Stimulated activated CD8-positive, alpha-beta memory T cell treated with anti-CD3 and anti-CD28 coated beads, Interleukin-15, amount 100 ng/mL, for 24 hours (primary cell): ENCODE data around the gene ZNF576.
A peak's percentile ranks its signal among the peaks of the same experiment; 100 is the strongest.
"Not testable (repeated sequence)": the region's sequence is repeated elsewhere in the genome, so short reads cannot be mapped to it uniquely, and the experiment has no call there.

Experiments used
- DNase-seq: peaks from one replicate; pipeline ENCODE4 v3.0.0-alpha.2; 2020; ENCODE audit warnings: low read depth

ZNF576 gene

GRCh38 chr19:43595999-43596841 is at the start of gene ZNF576, which contains the start of gene IRGQ:
Gene ZNF576, plus strand, starts transcription at chr19:43596595. Its CDS starts 514 bp downstream, at chr19:43597109.
Gene IRGQ, minus strand, starts transcription at chr19:43596134. Its CDS starts 796 bp downstream, at chr19:43595338.
- peak; percentile 100 for DNase-seq

- DNase-seq = not testable (repeated sequence)
Observed at GRCh38 chr19:43547926-43548325, 48.5 kb upstream of the ZNF576 start.

GRCh38 chr19:43548706-43549105 is 47.7 kb upstream of the ZNF576 start:
- DNase-seq = no peak

- DNase-seq = no peak
Observed at GRCh38 chr19:43551399-43552197, 44.8 kb upstream of the ZNF576 start.

GRCh38 chr19:43552198-43552450 is 44.3 kb upstream of the ZNF576 start:
- DNase-seq = no peak

- no peak for DNase-seq
Observed at GRCh38 chr19:43552616-43553015, 43.8 kb upstream of the ZNF576 start.

GRCh38 chr19:43553656-43554055 is 42.7 kb upstream of the ZNF576 start:
- no peak for DNase-seq

GRCh38 chr19:43554317-43554895 is 42.0 kb upstream of the ZNF576 start:
- DNase-seq = no peak

- DNase-seq = peak; percentile 46
Observed at GRCh38 chr19:43555185-43555770, 41.1 kb upstream of the ZNF576 start.

- no peak for DNase-seq
Observed at GRCh38 chr19:43560687-43561086, 35.7 kb upstream of the ZNF576 start.

- no peak for DNase-seq
Observed at GRCh38 chr19:43561139-43561970, 35.0 kb upstream of the ZNF576 start.

- DNase-seq = no peak
Observed at GRCh38 chr19:43562226-43562697, 34.1 kb upstream of the ZNF576 start.

GRCh38 chr19:43562698-43563241 is 33.6 kb upstream of the ZNF576 start:
- peak; percentile 21 for DNase-seq

GRCh38 chr19:43563816-43564457 is 32.5 kb upstream of the ZNF576 start:
- DNase-seq = no peak

- DNase-seq = no peak
Observed at GRCh38 chr19:43564800-43565199, 31.6 kb upstream of the ZNF576 start.

- DNase-seq = no peak
Observed at GRCh38 chr19:43569657-43570056, 26.7 kb upstream of the ZNF576 start.

- no peak for DNase-seq
Observed at GRCh38 chr19:43570174-43570791, 26.1 kb upstream of the ZNF576 start.

- no peak for DNase-seq
Observed at GRCh38 chr19:43572171-43572588, 24.2 kb upstream of the ZNF576 start.

- no peak for DNase-seq
Observed at GRCh38 chr19:43574424-43575155, 21.8 kb upstream of the ZNF576 start.
